ENCODE results near the gene KCNH4. TPM values are rescaled to one million over a fixed set of nuclear protein-coding genes. Genes with fewer than 3 reads are reported as not detected.

Gene KCNH4
- total and polyA plus RNA-seq, 2 of the 13 experiments (the other 11 are each of a cell fraction or from before 2014, with no cell fraction given), result 0.01 to 0.09 TPM

- no TSS peak for BruUV-seq (replicated peaks)
- DNase-seq (ENCODE audit: low spot score) (no peak), FAIRE-seq (no peak), ATAC-seq (no peak)
- Histone ChIP-seq H3K4me1 (ENCODE audit: insufficient read depth, low read length) (peaks cover 16% of the 10 kb centered on the region), H3K36me3 (replicated peaks in 1 of 2; ENCODE audit: control insufficient read depth in 1 of 2, insufficient read depth in 2 of 2, low read length in 2 of 2) (no peaks in the 10 kb centered on the region), H3K4me2 (ENCODE audit: low read depth, low read length) (no peak overlapping the region), H3K79me2 (ENCODE audit: insufficient read depth, low read length) (no peaks in the 10 kb centered on the region), H3K27me3 (ENCODE audit: control insufficient read depth in 1 of 2, insufficient read depth in 2 of 2, low read length in 2 of 2) (peaks cover 6 to 53% of the 10 kb centered on the region in 2 experiments; a peak in 4 of 5 replicates), H4K20me1 (ENCODE audit: insufficient read depth, low read length) (no peaks in the 10 kb centered on the region), H3K9ac (ENCODE audit: insufficient read depth, low read depth, low read length) (no peak overlapping the region), H2AFZ (ENCODE audit: low read length) (no peak overlapping the region), H3K4me3 (replicated peaks in 1 of 3; ENCODE audit: insufficient read depth in 1 of 3, low read depth in 2 of 3, low read length in 3 of 3) (no peak overlapping the region), H3K27ac (ENCODE audit: extremely low read length, insufficient read depth, low read length) (no peak overlapping the region), H3K9me3 (ENCODE audit: low read length) (no peaks in the 10 kb centered on the region)
- POLR2A ChIA-PET, result no interaction called here
- CTCF ChIA-PET (ENCODE audit: low intra/inter-chr PET ratio, low total read pairs), result no interaction called here
- no peak for TF ChIP-seq ATF6 (CRISPR knock-in tag; conservative IDR thresholded peaks at IDR 0.05)
- TF ChIP-seq, protein P1, sequence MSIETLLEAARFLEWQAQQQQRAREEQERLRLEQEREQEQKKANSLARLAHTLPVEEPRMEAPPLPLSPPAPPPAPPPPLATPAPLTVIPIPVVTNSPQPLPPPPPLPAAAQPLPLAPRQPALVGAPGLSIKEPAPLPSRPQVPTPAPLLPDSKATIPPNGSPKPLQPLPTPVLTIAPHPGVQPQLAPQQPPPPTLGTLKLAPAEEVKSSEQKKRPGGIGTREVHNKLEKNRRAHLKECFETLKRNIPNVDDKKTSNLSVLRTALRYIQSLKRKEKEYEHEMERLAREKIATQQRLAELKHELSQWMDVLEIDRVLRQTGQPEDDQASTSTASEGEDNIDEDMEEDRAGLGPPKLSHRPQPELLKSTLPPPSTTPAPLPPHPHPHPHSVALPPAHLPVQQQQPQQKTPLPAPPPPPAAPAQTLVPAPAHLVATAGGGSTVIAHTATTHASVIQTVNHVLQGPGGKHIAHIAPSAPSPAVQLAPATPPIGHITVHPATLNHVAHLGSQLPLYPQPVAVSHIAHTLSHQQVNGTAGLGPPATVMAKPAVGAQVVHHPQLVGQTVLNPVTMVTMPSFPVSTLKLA (IDR thresholded peaks at IDR 0.05), result peak; percentile 73
- 73% methylated on average over 28 of the region's 29 CpGs for WGBS (ENCODE audit: low lambda C conversion rate)
- in situ Hi-C loops (cut with HindIII; ENCODE audit: extremely low pct_ligation_motif_present, low pct_unique_long_range_greater_than_20kb) (no loop called here), intact Hi-C loops (cut with micrococcal nuclease; ENCODE audit: unreplicated experiment) (no loop called here)
These were observed 11.6 kb downstream of the KCNH4 start for GRCh38 chr17:42169351-42169750.

GRCh38 chr17:42167807-42168206 is 13.1 kb downstream of the KCNH4 start:
- POLR2A ChIA-PET, result no interaction called here
- CTCF ChIA-PET (ENCODE audit: low intra/inter-chr PET ratio, low total read pairs), result no interaction called here
- Histone ChIP-seq H2AFZ (ENCODE audit: low read length) (no peak overlapping the region), H3K9ac (ENCODE audit: insufficient read depth, low read depth, low read length) (no peak overlapping the region), H3K4me2 (ENCODE audit: low read depth, low read length) (no peak overlapping the region), H3K9me3 (ENCODE audit: low read length) (no peaks in the 10 kb centered on the region), H3K4me1 (ENCODE audit: insufficient read depth, low read length) (peaks cover 30% of the 10 kb centered on the region), H3K27ac (ENCODE audit: extremely low read length, insufficient read depth, low read length) (no peak overlapping the region), H3K27me3 (ENCODE audit: control insufficient read depth in 1 of 2, insufficient read depth in 2 of 2, low read length in 2 of 2) (peaks cover 2 to 41% of the 10 kb centered on the region in 2 experiments; a peak in 4 of 5 replicates), H3K4me3 (replicated peaks in 1 of 3; ENCODE audit: insufficient read depth in 1 of 3, low read depth in 2 of 3, low read length in 3 of 3) (no peak overlapping the region), H4K20me1 (ENCODE audit: insufficient read depth, low read length) (no peaks in the 10 kb centered on the region), H3K36me3 (replicated peaks in 1 of 2; ENCODE audit: control insufficient read depth in 1 of 2, insufficient read depth in 2 of 2, low read length in 2 of 2) (no peaks in the 10 kb centered on the region), H3K79me2 (ENCODE audit: insufficient read depth, low read length) (no peaks in the 10 kb centered on the region)
- no TSS peak for BruUV-seq (replicated peaks)
- in situ Hi-C loops (cut with HindIII; ENCODE audit: extremely low pct_ligation_motif_present, low pct_unique_long_range_greater_than_20kb) (no loop called here), intact Hi-C loops (cut with micrococcal nuclease; ENCODE audit: unreplicated experiment) (no loop called here)
- no peak for ATAC-seq
- DNase-seq (ENCODE audit: low spot score), result no peak
- 76% methylated on average over 8 of the region's 8 CpGs for whole genome bisulfite sequencing (ENCODE audit: low lambda C conversion rate)
- TF ChIP-seq ZBTB2 (CRISPR knock-in tag; IDR thresholded peaks at IDR 0.05; ENCODE audit: low read depth) (no peak), ZNF75D (CRISPR knock-in tag; IDR thresholded peaks at IDR 0.05; ENCODE audit: borderline replicate concordance) (no peak)
- FAIRE-seq, result no peak

All from HepG2 (cell line).